GM19351 (cell line): ENCODE results near the gene GPX4.

Source experiments
- ATAC-seq: cut with Tn5 transposase; IDR thresholded peaks from one replicate; pipeline ENCODE4 v1.9.1; 2021; ENCODE audit warnings: mild to moderate bottlenecking, moderate library complexity; ENCODE audit not compliant: unreplicated experiment

Gene GPX4

DNA sequence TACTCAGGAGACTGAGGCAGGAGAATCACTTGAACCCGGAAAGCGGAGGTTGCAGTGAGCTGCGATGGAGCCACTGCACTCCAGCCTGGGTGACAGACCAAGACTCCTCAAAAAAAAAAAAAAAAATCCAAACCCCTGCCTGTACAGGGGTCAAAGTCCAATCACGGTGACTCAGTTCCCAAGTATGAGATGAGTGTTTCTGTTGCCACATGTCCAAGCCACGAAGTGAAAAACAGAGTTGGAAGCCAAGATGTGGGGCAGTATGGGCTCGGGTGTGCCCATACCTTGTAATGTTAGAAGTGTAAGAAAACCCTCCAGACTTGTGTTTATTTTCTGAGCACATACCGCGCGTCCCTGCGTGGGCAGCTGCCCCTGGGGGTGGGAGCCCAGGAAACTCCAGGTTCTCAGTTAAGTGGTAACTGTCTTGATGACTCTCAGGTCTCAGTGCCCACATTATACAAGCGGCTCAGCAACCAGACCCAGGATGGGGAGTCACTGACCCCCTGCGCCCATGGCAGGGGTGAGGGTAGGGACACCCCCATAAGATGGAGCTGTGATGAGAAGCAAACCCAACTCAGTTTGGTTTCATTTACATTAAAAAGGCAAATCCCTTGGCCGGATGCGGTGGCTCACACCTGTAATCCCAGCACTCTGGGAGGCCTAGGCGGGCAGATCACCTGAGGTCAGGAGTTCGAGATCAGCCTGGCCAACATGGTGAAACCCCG lies 1.2 kb upstream of the GPX4 start:
- ATAC-seq: no peak

DNA sequence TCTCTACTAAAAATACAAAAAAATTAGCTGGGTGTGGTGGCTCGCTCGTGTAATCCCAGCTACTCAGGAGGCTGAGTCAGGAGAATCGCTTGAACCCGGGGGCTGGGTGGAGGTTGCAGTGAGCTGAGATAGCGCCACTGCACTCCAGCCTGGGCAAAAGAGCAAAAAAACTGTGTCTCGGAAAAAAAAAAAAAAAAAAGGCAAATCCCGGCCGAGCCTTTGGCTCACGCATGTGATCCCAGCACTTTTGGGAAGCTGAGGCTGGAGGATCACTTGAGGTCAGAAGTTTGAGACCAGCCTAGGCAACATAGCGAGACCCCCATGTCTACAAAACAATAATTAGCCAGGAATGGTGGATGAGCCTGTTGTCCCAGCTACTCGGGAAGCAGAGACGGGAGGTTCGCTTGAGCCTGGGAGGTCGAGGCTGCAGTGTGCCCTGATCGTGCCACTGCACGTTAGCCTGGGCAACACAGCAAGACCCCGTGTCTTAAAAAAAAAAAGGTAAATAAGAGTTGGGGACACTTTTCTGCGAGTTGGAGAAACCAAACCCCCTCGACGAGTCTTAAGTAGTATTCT lies 574 bp upstream of the GPX4 start:
- ATAC-seq: no peak

DNA sequence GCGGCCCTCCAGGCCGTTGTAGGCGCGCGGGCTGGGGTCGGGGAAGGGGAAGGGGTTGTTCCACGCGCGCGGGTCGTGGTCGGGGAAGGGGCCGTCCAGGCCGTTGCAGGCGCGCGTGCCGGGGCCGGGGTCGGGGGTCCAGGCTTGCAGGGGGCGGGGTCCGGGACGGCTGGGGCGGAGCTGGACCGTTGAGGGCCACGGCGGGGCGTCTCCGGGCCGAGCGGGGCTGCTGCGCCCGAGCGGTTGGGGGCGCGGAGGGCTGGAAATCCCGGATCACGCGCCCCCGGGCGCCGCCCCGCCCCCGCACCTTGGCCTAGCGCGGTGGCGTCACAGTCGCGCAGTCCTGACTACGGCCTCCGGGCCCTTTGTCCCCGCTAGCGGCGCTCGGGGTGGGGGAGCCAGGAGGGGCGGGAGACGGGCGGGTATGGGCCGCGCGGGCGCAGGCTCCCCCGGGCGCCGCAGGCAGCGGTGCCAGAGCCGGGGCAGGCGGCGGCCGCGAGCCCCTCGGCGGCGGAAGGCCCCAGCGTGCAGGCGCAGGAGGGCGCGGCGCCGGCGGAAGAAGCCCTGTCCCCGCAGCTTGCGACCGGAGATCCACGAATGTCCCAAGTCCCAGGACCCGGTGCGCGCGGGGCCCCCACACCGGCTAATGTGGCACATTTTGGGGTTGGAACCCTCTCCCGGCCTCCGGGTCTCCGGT lies 665 bp downstream of the GPX4 start:
- peak; percentile 19 for ATAC-seq

DNA sequence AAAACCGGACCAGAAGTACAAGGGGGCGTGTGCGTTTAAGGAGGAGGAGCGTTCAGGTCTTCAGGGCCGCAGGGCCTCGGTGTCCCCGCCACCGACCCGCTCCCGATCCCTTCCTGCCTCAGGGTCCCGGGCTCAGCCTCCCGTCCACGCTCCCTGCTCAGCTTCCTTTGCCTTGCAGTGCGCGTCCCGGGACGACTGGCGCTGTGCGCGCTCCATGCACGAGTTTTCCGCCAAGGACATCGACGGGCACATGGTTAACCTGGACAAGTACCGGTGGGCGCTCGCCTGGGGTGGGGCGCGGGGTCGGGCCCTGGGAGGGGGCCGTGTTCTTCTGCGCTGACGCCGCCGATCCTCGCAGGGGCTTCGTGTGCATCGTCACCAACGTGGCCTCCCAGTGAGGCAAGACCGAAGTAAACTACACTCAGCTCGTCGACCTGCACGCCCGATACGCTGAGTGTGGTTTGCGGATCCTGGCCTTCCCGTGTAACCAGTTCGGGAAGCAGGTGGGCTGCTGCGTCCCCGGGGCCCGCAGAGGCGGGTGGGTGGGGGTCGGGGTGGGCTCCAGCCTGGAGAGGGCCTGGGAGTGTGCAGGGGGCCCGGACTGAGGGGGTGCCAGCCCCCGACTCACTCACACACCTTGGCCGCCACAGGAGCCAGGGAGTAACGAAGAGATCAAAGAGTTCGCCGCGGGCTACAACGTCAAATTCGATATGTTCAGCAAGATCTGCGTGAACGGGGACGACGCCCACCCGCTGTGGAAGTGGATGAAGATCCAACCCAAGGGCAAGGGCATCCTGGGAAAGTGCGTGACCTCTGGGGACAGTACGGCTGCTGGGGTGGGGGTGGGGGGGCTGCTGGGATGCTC lies 1.4 kb downstream of the GPX4 start:
- no peak for ATAC-seq

DNA sequence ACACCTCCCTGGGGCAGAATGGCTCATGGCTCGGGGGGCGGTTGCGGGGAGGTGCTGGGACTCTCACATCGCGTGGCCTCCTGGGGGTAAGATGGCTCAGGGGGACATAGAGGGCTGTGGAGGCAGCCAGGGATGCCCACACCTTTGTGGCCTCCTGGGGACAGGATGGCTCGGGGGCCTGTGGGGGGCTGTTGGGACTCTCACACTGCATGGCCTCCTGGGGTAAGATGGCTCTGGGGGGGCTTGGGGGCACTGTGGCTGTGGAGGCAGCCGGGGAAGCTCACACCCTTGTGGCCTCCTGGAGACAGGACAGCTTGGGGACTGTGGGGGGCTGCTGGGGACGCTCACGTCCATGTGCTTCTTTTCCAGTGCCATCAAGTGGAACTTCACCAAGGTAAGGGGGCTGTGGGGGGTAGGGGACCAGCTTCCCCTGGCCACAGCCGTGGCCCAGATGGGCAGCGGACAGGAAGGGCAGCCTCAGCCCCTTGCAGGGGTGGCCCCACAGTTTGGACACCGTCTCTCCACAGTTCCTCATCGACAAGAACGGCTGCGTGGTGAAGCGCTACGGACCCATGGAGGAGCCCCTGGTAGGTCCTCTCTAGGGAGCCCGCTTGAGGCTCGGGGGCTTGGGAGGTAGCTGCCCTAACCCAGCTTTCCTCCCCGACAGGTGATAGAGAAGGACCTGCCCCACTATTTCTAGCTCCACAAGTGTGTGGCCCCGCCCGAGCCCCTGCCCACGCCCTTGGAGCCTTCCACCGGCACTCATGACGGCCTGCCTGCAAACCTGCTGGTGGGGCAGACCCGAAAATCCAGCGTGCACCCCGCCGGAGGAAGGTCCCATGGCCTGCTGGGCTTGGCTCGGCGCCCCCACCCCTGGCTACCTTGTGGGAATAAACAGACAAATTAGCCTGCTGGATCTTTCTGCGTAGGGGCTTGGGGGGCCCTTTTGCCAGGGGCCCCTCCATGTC lies 2.4 kb downstream of the GPX4 start:
- no peak for ATAC-seq

DNA sequence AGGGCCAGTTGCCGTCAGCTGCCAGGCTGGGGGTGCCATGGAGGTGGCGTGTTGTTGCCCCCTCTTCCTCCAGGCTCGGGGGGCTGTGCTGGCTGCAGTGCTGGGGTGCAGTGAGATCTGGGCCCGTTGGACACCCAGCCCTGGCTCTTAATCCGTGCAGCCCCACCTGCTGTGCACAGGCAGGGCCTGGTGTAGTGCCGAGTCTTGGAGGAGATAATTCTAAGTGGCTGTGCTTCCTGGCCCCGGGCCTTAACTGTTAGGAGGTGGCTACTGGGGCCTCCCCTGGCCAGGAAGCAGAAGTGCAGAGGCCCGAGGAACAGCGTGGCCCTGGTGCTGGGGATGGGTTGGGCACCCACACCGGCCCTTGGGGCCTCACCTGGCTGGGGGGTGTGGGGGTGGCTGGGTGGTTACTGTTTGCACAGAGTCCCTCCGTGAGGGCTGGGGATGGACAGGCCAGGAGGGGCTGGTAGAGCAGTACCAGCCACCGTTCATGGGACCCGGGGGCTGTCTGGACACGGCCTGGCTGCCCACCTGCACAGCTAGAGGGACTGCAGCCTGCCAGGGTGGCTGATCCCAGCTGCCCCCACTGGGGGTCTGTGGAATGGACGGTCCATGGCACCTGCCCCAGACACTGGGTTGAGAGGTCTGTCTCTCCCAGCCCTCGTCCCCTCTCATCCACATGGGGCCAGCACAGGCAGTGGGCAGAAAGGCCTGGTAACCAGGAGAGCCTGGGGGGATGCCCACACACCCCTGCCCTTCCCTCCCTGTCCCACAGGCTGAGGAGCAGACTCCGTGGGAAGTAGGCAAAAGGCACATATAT lies 3.3 kb downstream of the GPX4 start:
- no peak for ATAC-seq

DNA sequence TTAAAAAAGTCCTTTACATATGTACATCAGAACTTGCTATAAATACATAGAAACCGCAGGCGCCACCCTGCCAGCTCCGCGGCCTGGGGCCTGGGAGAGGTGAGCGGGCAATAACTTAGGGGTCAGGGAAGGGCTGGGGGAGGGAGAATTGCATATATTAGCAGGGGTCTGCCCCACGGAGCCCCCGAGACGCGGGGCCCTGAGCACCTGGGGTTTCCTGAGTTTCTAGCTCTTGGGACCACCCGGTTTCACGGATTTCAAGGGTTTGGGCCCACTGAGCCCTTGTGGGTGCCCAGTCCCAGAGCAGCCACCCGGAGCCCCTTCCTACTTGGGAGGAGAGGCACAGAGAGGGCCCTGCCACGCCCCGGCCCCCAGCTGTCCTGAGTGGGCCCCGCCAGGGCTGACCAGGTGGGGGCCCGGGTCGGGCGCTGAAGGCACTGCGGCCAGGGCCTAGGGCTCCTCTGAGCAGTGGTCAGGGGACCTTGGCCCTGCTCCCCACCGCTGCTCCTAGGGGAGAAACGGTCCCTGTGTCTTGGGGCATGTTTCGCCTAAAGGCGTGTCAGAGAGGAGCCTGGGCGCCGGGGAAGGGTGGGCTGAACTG lies 4.0 kb downstream of the GPX4 start:
- ATAC-seq: no peak

DNA sequence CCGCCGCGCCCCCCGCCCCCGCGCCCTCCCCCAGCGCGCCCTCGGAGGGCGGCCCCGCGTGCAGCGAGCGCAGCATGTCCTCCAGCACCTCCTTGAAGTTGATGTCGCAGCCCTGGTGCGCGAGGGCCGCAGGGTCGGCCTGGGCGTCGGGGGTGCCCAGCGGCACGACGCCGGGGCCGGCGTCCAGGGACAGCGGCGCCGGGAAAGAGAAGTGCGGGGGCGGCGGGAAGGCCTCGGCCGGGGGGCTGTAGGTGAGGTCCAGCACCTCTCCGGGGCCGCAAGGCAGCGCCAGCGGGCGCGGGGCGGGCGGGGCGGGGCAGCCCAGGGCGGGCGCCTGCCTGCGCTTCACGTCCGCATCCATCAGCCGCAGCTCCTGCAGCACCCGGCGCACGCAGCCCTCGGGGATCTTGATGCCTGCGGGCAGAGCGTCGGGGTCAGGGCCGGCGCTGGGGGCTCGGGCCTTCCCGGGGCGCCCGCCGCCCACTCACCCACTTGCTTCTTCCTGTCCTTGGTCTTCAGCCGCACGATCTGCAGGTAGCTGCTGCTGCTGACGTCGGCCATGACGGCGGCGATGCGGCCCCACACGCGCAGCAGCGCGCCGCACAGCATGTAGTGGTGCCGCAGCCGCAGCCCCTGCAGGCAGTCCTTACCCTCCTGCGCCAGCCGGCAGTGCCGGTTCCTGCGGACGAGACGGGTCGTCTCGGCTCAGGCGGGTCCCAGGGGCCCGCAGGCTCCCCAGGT lies 4.7 kb downstream of the GPX4 start:
- ATAC-seq: no peak

DNA sequence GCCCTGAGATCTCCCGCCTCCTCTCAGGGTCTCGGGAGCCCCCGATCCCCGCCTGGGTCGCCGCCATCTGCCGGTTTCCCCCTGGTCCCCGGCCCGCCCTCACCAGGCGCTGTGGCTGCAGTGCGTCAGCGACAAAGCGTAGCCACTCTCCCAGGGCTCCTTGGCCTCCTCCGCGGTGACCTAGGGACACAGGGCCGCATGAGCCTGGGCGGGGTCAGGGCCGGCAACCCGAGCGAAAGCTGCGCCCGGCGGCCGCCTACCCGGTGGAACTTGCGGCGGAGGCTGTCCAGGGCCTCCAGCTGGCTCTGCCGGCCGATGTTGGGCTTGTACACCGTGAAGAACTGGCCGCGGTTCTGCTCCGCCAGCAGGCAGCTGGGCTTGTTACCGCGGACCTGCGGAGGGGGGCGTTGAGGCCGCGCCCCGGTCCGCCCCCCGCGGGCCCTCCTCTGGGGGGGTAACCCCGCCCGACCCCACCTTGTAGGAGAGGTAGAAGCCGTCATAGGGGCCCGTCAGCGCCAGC lies 5.3 kb downstream of the GPX4 start:
- no peak for ATAC-seq

DNA sequence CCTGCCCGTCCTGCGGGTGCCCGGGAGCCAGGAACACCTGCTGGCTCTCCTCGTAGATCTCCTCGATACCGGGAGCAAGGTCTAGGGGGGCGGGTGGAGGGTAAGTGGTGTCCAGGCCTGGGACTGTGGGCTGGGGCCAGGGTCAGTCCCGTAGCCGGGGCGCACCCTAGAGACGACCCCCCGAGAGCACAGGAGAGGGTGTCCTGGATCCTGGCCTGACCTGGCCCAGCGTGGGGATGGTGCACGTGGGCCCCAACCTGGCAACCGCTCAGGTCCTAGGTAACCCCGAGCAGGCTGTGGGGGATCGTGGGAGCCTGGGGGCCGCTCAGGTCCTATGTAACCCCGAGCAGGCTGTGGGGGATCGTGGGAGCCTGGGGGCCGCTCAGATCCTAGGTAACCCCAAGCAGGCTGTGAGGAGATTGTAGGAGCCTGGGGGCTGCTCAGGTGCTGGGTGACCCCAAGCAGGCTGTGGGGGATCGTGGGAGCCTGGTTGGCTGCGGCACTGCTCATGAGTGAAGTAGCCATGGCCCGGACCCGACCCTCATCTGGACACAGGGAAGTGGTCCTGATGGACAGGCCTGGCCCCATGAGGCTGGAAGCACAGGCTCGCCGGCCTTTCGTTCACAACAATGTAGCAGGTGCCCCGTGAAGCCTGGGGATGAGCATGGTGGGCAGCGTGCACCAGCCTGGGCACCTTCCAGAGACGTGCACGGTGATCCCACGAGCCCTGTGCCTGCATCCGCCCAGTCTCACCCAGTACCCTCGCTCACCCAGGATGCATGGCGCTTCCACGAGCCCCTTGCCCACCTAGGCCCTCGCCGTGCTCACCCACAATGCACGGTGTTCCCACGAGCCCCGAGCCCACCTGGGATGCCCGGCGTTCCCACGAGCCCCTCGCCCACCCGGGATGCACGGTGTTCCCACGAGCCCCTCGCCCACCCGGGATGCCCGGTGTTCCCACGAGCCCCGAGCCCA lies 6.2 kb downstream of the GPX4 start:
- no peak for ATAC-seq

DNA sequence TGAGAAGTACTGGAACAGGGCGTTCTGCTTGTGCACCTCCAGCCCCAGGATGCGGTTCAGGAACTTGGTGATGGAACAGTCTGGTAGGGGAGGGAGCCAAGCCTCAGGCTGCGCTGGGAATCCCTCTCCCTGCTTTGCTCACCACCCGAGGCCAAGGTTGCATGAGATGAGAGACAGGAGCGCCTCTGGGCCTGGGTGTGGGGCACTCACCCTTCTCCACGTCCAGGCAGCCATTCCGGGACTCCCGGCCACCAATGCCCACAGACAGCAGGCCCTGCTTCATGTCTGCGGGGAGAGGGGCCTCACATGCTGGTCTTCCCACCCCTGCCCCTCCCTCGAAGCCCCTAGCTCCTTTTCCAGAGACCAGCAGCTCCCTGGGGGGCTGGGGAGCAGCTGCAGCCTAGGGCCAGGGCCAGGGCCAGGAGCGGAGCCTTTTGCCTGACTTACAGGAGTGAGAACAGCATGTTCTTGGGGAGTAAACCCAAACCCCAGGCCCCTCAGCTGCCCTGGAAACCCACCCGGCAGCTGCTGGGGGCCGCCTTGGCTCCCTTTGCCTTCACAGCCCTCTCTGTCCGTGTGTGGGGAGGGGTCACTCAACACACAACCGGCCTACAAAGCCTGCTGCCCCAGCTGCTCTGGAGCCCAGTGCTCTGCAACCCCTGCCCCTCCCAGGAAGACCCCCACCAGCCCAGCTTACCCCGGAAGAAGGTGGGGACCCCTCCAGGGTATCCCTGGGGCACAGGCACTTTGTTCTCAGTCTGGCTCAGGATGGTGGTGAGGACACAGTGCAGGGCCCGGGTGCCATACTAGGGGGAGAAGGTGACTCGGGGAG lies 7.2 kb downstream of the GPX4 start:
- no peak for ATAC-seq

DNA sequence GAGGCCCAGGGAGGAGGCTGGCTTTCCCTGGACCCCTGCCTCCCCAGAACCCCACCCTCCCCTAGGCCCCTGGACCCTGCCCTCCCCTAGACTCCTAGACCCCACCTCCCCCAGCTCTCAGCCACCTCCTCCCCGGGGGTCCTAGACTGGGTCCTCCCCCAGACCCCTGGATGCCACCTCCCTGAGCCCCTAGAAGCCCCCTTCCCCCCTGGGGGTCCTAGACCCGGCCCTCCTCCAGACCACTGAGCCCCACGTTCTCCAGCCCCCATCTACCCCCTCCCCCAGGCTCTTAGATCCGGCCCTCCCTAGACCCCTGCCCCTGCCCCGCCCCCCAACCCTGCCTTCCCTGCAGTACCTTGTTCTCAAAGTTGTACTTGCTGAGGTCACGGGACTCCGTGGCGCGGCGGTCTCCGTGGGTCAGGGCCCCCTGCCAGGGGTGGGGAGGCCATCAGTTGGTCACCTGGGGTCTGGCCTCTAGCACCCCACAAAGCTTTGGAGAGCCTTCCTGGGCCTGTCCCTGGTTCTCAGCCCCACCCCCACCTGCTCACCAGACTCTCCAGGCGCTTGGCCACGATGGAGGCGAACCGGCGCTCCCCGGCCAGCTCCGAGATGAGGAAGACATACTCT lies 8.0 kb downstream of the GPX4 start:
- no peak for ATAC-seq

DNA sequence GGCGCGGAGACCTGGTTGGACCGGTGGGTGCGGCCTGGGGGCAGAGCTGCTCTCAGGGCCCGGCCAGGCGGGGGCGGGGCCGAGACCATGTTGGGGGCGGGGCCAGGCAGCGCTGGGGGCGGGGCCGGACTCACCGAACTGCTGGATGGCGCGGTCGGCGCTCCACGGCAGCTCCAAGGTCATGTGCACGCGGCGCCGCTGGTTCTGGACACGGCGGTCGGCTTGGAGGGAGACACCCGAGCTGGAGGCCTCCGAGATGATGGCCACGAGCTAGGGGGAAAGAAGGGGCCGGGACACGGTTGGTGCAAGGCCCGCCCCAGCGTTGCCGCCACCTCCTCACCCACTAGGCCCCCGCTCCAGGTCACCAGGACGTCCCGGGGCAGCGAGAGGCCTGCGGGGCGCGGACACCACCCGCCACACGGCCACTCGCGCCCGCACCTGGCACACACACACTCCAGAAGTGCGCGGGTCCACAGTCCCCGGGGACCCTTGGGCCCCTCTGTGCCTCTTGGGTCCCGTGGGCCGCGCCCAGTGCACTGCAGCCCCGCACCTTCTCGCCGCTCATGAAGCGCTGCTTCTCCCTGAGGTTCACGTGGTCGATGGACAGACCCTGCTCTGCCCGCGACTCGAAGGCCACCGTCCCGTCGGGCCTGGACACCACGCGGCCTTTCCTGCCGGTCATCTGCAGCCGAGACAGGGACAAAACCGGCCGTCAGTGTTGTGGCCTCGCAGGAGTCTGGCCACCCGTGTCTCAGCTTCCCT lies 8.7 kb downstream of the GPX4 start:
- ATAC-seq: no peak

DNA sequence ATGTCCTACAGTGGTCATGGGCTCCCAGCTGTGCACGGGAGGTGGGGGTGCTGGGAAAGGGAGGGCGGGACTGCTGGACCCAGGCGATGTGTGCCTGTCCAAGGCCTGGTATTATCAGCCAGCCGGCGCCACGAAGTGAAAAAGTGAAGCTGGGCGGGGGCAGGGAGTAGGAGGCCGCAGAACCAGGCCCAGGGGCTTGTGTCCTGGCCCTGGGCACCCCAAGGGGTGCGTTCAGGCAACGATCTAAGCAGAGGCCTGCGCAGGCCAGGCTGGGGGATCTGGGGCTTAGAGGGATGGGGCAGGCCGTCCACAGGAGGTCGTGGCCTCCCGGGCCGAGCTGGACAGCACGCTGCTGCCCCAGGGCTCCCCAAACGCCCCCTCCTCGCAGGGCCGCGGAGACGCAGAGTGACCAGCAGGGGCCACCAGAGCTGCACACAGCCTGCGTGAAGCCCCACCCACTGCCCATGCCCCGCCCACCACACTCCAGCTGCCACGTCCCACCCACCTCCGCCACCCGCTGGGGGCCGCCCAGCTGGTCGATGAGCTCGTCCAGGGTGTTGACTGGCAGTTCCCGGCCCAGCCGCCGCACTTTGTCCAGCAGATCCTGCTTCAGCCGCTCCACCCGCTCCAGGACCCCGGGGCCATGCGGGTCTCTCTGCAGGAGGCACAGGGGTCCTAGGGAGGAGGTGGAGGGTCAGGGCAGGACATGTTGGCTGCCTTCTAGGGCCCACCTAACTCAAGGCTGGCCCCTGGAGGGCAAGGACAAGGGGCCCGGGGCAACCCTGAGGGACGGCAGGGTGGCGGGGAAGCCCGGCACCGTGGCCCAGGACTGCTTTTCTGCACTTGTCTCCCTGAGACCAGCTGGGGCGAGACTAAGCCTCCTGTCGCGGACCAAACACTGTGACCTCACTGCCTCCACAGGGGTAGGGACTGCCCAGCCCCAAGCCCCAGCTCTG lies 9.5 kb downstream of the GPX4 start:
- ATAC-seq: no peak
